Body of pancreas (tissue), 4 donors: ENCODE data around the gene CCDC13. TPM values are rescaled to one million over a fixed set of nuclear protein-coding genes. Genes with fewer than 3 reads are reported as not detected.
A peak's percentile ranks its signal among the peaks of the same experiment; 100 is the strongest.

Experiments
- ATAC-seq: fragments of 150-250 bp; one replicate; pipeline ENCODE4 v1.9.1; 2016
- DNase-seq, 4 donors: peaks; one replicate each; pipeline ENCODE4 v3.0.0-alpha.2; 2019
- H3K27ac ChIP-seq, 4 donors: fragments of 200-600 bp; sonication (generic); 1 replicate in 3 of 4; 2 replicates in 1 of 4; pipeline versions ENCODE4 v1.5.1 to v1.6.1; 2016 to 2019; ENCODE audit warnings: mild to moderate bottlenecking in 1 of 4, mixed read lengths in 1 of 4, moderate library complexity in 1 of 4
- H3K27me3 ChIP-seq, 2 donors: fragments of 200-600 bp; sonication (generic); one replicate each; pipeline ENCODE4 v1.6.0; 2016; ENCODE audit warnings: mild to moderate bottlenecking in 1 of 2
- H3K36me3 ChIP-seq, 2 donors: fragments of 200-600 bp; sonication (generic); replicated peaks in 1 of 2; 2 replicates each; pipeline ENCODE4 v1.5.1; 2016; ENCODE audit warnings: low read depth in 2 of 2; ENCODE audit not compliant: insufficient read depth in 1 of 2
- H3K4me1 ChIP-seq: fragments of 200-600 bp; sonication (generic); one replicate; pipeline ENCODE4 v1.6.0; 2016
- H3K4me3 ChIP-seq, 2 donors: fragments of 200-600 bp; sonication (generic); 1 replicate in 1 of 2; 2 replicates in 1 of 2; pipeline ENCODE4 v1.5.1; 2016 to 2019
- H3K9me3 ChIP-seq, 3 donors: fragments of 200-600 bp; sonication (generic); 1 replicate in 2 of 3; 2 replicates in 1 of 3; pipeline ENCODE4 v1.5.1; 2016
- CTCF ChIP-seq, 7 experiments: fragments of 450-650 bp in 4 of 7; fragments of 200-600 bp in 3 of 7; sonication (generic) in 3 of 7; IDR thresholded peaks; one replicate each; pipeline ENCODE4 v1.5.1; 2016 to 2019; ENCODE audit warnings: antibody characterized with exemption in 7 of 7
- POLR2A ChIP-seq, 3 donors: fragments of 450-650 bp; IDR thresholded peaks; one replicate each; pipeline ENCODE4 v1.6.1; 2016; ENCODE audit warnings: antibody characterized with exemption in 3 of 3, mild to moderate bottlenecking in 2 of 3
- WGBS, 2 donors: methylation state at CpG; one replicate each; pipeline ENCODE4 v1.1.5; 2017; 5-methylcytosine and 5-hydroxymethylcytosine counted together
- intact Hi-C: fragments of 100-400 bp; cut with DNase I; formaldehyde crosslinking; loops from one replicate; pipeline ENCODE4 v1.15.1; 2023
- total RNA-seq, 2 donors: library from RNA; depleted of rRNA; stranded (reverse); fragments of >200 nt; gene quantifications; one replicate each; pipeline ENCODE4 v1.1.0, GENCODE V29; 2016

The CCDC13 gene
- 1 to 10 TPM; 3.9 to 6.3 TPM for total RNA-seq

GRCh38 chr3:42772670-42773408 is at the start of gene CCDC13:
TSS of gene CCDC13 (minus strand) at chr3:42773253. CDS start at chr3:42758345, 14,908 bp downstream.
- intact Hi-C loops = no loop called here
- peak in 2 of 3 donors; percentile 44 to 57 for TF ChIP-seq POLR2A (IDR thresholded peaks at IDR 0.05)
- TF ChIP-seq CTCF (IDR thresholded peaks at IDR 0.05) = no peak
- WGBS, 2 donors = 3 to 5% methylated on average over 32 to 63 of the region's 63 CpGs
- Histone ChIP-seq H3K27me3 (no peaks in the 10 kb centered on the region), H3K4me3 (peak within 1 kb of the TSS in 1 of 2 donors; percentile 12), H3K4me1 (peaks cover 6% of the 10 kb centered on the region), H3K27ac (peak within 1 kb of the TSS in 3 of 4 donors; percentile 39 to 79 (median 69)), H3K9me3 (no peaks in the 10 kb centered on the region), H3K36me3 (no peaks in the 10 kb centered on the region)
- ATAC-seq = peak; percentile 96
- DNase-seq = peak; percentile 91 to 97 (median 94)

- ATAC-seq (no peak), DNase-seq (no peak)
- H3K4me1 ChIP-seq = peaks cover 13% of the 10 kb centered on the region
- H3K4me3 ChIP-seq = no peak overlapping the region
- no peaks in the 10 kb centered on the region for H3K27me3 ChIP-seq
- TF ChIP-seq CTCF (IDR thresholded peaks at IDR 0.05) (no peak), POLR2A (IDR thresholded peaks at IDR 0.05) (no peak)
- 84 to 92% methylated on average over 3 of the region's 3 CpGs for WGBS, 2 donors
- H3K27ac ChIP-seq = no peak overlapping the region
- intact Hi-C loops = no loop called here
- no peaks in the 10 kb centered on the region for H3K36me3 ChIP-seq
- no peaks in the 10 kb centered on the region for H3K9me3 ChIP-seq
Observed at GRCh38 chr3:42822828-42823227, 49.8 kb upstream of the CCDC13 start.

- Histone ChIP-seq H3K27me3 (no peaks in the 10 kb centered on the region), H3K36me3 (no peaks in the 10 kb centered on the region), H3K27ac (no peak overlapping the region), H3K4me3 (no peak overlapping the region), H3K4me1 (peaks cover 13% of the 10 kb centered on the region), H3K9me3 (no peaks in the 10 kb centered on the region)
- no peak for TF ChIP-seq POLR2A (IDR thresholded peaks at IDR 0.05)
- no peak for TF ChIP-seq CTCF (IDR thresholded peaks at IDR 0.05)
- WGBS, 2 donors = 45 to 63% methylated on average over 6 of the region's 6 CpGs
- peak in 1 of 4 donors; percentile 29 for DNase-seq
- ATAC-seq = peak; percentile 70
- intact Hi-C loops = no loop called here
Observed at GRCh38 chr3:42820746-42821051, 47.6 kb upstream of the CCDC13 start.

GRCh38 chr3:42819351-42819965 is 46.4 kb upstream of the CCDC13 start:
- intact Hi-C loops = no loop called here
- DNase-seq (peak; percentile 50 to 70 (median 56)), ATAC-seq (peak; percentile 64)
- H3K36me3 ChIP-seq = no peaks in the 10 kb centered on the region
- peaks cover 13% of the 10 kb centered on the region for H3K4me1 ChIP-seq
- 36 to 37% methylated on average over 2 of the region's 2 CpGs for WGBS, 2 donors
- no peak overlapping the region for H3K4me3 ChIP-seq
- H3K27me3 ChIP-seq = no peaks in the 10 kb centered on the region
- no peaks in the 10 kb centered on the region for H3K9me3 ChIP-seq
- peak overlapping the region in 3 of 4 donors; percentile 4 to 36 (median 33) for H3K27ac ChIP-seq
- no peak for TF ChIP-seq POLR2A (IDR thresholded peaks at IDR 0.05)
- peak in 3 of 7 experiments; percentile 13 to 23 (median 22) for TF ChIP-seq CTCF (IDR thresholded peaks at IDR 0.05)
